H1 (cell line): ENCODE results near the gene ZNF649. TPM values are rescaled to one million over a fixed set of nuclear protein-coding genes. Genes with fewer than 3 reads are reported as not detected.

Experiments
- CTCF ChIA-PET: fragments of 300-600 bp; sonication (Branson Sonifier 250); formaldehyde crosslinking; loops from one replicate; lab custom pipeline; 2021; ENCODE audit not compliant: partially characterized antibody; lab: Charles Lee
- POLR2A ChIA-PET: fragments of 300-600 bp; sonication (Branson Sonifier 250); formaldehyde crosslinking; loops from one replicate; lab custom pipeline; 2021; ENCODE audit warnings: inconsistent platforms; ENCODE audit not compliant: partially characterized antibody; lab: Charles Lee
- DNase-seq, 2 experiments: peaks; one replicate each; pipeline versions ENCODE4 v3.0.0 to v3.0.0-alpha.2; 2010 to 2022; ENCODE audit warnings: low spot score in 2 of 2, low read depth in 1 of 2, mixed read lengths in 1 of 2
- FAIRE-seq: peaks from 2 replicates; lab custom pipeline; 2011; peaks lifted over from hg19 to GRCh38; lab: Jason Lieb, UNC
- H2AFZ ChIP-seq: 2 replicates; pipeline ENCODE4 v1.8.1; 2012; ENCODE audit warnings: low read length, inconsistent platforms
- H2AK5ac ChIP-seq: 2 replicates; pipeline ENCODE4 v1.6.1; 2013; ENCODE audit warnings: low read depth, low read length
- H2BK120ac ChIP-seq: replicated peaks from 2 replicates; pipeline ENCODE3; 2013; ENCODE audit warnings: low read depth, low read length, inconsistent platforms
- H2BK12ac ChIP-seq: 2 replicates; pipeline ENCODE4 v1.6.1; 2013; ENCODE audit warnings: low read depth, low read length
- H2BK15ac ChIP-seq: 2 replicates; pipeline ENCODE4 v1.6.1; 2013; ENCODE audit warnings: low read length
- H2BK20ac ChIP-seq: 2 replicates; pipeline ENCODE4 v1.6.1; 2013; ENCODE audit warnings: low read length
- H2BK5ac ChIP-seq: 2 replicates; pipeline ENCODE4 v1.6.1; 2013; ENCODE audit warnings: low read depth, low read length
- H3K14ac ChIP-seq: 2 replicates; pipeline ENCODE4 v1.6.1; 2013; ENCODE audit warnings: inconsistent platforms; ENCODE audit not compliant: insufficient read length
- H3K18ac ChIP-seq: 2 replicates; pipeline ENCODE4 v1.6.1; 2013; ENCODE audit warnings: low read length; ENCODE audit errors: extremely low read depth
- H3K23ac ChIP-seq: 2 replicates; pipeline ENCODE4 v1.6.1; 2013; ENCODE audit warnings: inconsistent platforms; ENCODE audit not compliant: insufficient read length
- H3K23me2 ChIP-seq: 2 replicates; pipeline ENCODE4 v1.6.1; 2013; ENCODE audit warnings: low read depth, low read length
- H3K27ac ChIP-seq: 2 replicates; pipeline ENCODE4 v1.6.1; 2011; ENCODE audit warnings: low read depth, low read length, inconsistent platforms
- H3K27me3 ChIP-seq, 4 experiments: replicated peaks in 1 of 4; 1 replicate in 1 of 4; 2 replicates in 3 of 4; pipeline versions ENCODE4 v1.6.1 to v1.8.1; 2011 to 2013; ENCODE audit warnings: low read length in 3 of 4, mild to moderate bottlenecking in 3 of 4, inconsistent platforms in 2 of 4, mixed read lengths in 2 of 4, moderate library complexity in 1 of 4; ENCODE audit not compliant: control insufficient read depth in 3 of 4, insufficient read depth in 3 of 4; ENCODE audit errors: extremely low read depth in 1 of 4
- H3K36me3 ChIP-seq, 4 experiments: 2 replicates each; pipeline versions ENCODE4 v1.6.1 to v1.8.1; 2011 to 2013; ENCODE audit warnings: mild to moderate bottlenecking in 4 of 4, low read length in 3 of 4, moderate library complexity in 2 of 4, control low read depth in 1 of 4, inconsistent platforms in 1 of 4; ENCODE audit not compliant: insufficient read depth in 4 of 4, control insufficient read depth in 2 of 4
- H3K4ac ChIP-seq: replicated peaks from 2 replicates; pipeline ENCODE3; 2013; ENCODE audit warnings: low read length, low read depth, mixed read lengths, inconsistent platforms; ENCODE audit not compliant: insufficient read length
- H3K4me1 ChIP-seq, 4 experiments: replicated peaks in 1 of 4; 1 replicate in 1 of 4; 2 replicates in 3 of 4; pipeline versions ENCODE4 v1.6.1 to v1.8.1; 2011 to 2013; ENCODE audit warnings: low read length in 3 of 4, inconsistent platforms in 2 of 4, mixed read lengths in 1 of 4; ENCODE audit not compliant: insufficient read depth in 4 of 4, control insufficient read depth in 3 of 4
- H3K4me2 ChIP-seq, 2 experiments: 2 replicates each; pipeline versions ENCODE4 v1.6.1 to v1.8.1; 2011 to 2013; ENCODE audit warnings: low read depth in 2 of 2, low read length in 2 of 2, control low read depth in 1 of 2, inconsistent platforms in 1 of 2, mild to moderate bottlenecking in 1 of 2; ENCODE audit not compliant: insufficient read depth in 1 of 2
- H3K4me3 ChIP-seq, 4 experiments: fragments of 200-600, 300-600 bp in 1 of 4; sonication (generic), shearing (Covaris generic), sonication (Bioruptor Twin) in 1 of 4; 2 replicates each; pipeline versions ENCODE4 v1.5.1 to v1.8.1; 2011 to 2016; ENCODE audit warnings: low read length in 4 of 4, low read depth in 3 of 4, control low read depth in 2 of 4, inconsistent platforms in 2 of 4, mild to moderate bottlenecking in 2 of 4, mixed read lengths in 1 of 4, moderate library complexity in 1 of 4; ENCODE audit not compliant: insufficient read depth in 2 of 4; ENCODE audit errors: extremely low read depth in 1 of 4
- H3K56ac ChIP-seq: replicated peaks from 2 replicates; pipeline ENCODE3; 2013; ENCODE audit warnings: low read depth, mild to moderate bottlenecking, mixed read lengths, low read length, inconsistent platforms; ENCODE audit not compliant: insufficient read length
- H3K79me1 ChIP-seq: 2 replicates; pipeline ENCODE4 v1.6.1; 2013; ENCODE audit warnings: low read depth, low read length, control low read depth
- H3K79me2 ChIP-seq, 2 experiments: 2 replicates each; pipeline versions ENCODE4 v1.6.1 to v1.8.1; 2012 to 2013; ENCODE audit warnings: low read length in 2 of 2, mild to moderate bottlenecking in 2 of 2, inconsistent platforms in 1 of 2; ENCODE audit not compliant: insufficient read depth in 2 of 2, control insufficient read depth in 1 of 2
- H3K9ac ChIP-seq, 4 experiments: replicated peaks in 1 of 4; 1 replicate in 1 of 4; 2 replicates in 3 of 4; pipeline versions ENCODE4 v1.6.1 to v1.8.1; 2011 to 2013; ENCODE audit warnings: low read depth in 3 of 4, low read length in 3 of 4, control low read depth in 2 of 4, mild to moderate bottlenecking in 2 of 4, moderate library complexity in 2 of 4, inconsistent platforms in 1 of 4; ENCODE audit errors: extremely low read depth in 1 of 4
- H3K9me3 ChIP-seq, 2 experiments: 2 replicates each; pipeline versions ENCODE4 v1.6.1 to v1.8.1; 2012 to 2013; ENCODE audit warnings: mild to moderate bottlenecking in 2 of 2, moderate library complexity in 2 of 2, control low read depth in 1 of 2, inconsistent platforms in 1 of 2, low read depth in 1 of 2, low read length in 1 of 2, mixed read lengths in 1 of 2; ENCODE audit not compliant: insufficient read depth in 2 of 2
- H4K20me1 ChIP-seq, 2 experiments: replicated peaks in 1 of 2; 2 replicates each; pipeline versions ENCODE3 to v1.8.1; 2011 to 2013; ENCODE audit warnings: inconsistent platforms in 2 of 2, low read length in 2 of 2, mild to moderate bottlenecking in 1 of 2; ENCODE audit not compliant: insufficient read depth in 2 of 2, control insufficient read depth in 1 of 2
- H4K5ac ChIP-seq: 2 replicates; pipeline ENCODE4 v1.6.1; 2013; ENCODE audit warnings: low read length, low read depth, mixed read lengths, inconsistent platforms; ENCODE audit not compliant: insufficient read length
- H4K8ac ChIP-seq: 2 replicates; pipeline ENCODE4 v1.8.0; 2013; ENCODE audit warnings: mild to moderate bottlenecking, moderate library complexity, low read length, inconsistent platforms; ENCODE audit not compliant: insufficient read depth; ENCODE audit errors: extremely low read depth
- H4K91ac ChIP-seq: replicated peaks from 2 replicates; pipeline ENCODE3; 2013; ENCODE audit warnings: low read length, mixed read lengths, inconsistent platforms; ENCODE audit not compliant: insufficient read length
- CBX8 ChIP-seq: fragments of 300-800, 300-1000 bp; sonication (generic); IDR thresholded peaks from 2 replicates; pipeline ENCODE4 v1.7.1; 2016; ENCODE audit warnings: low read depth, low read length, borderline replicate concordance
- EP300 ChIP-seq, 2 experiments: IDR thresholded peaks; 1 replicate in 1 of 2; 2 replicates in 1 of 2; pipeline ENCODE4 v1.6.1; 2011 to 2012; ENCODE audit warnings: low read depth in 2 of 2, low read length in 2 of 2, mild to moderate bottlenecking in 2 of 2, borderline replicate concordance in 1 of 2, inconsistent platforms in 1 of 2, moderate library complexity in 1 of 2
- GABPA ChIP-seq: IDR thresholded peaks from 2 replicates; pipeline ENCODE4 v1.6.1; 2011; ENCODE audit warnings: mild to moderate bottlenecking, low read length, moderate library complexity, borderline replicate concordance; ENCODE audit not compliant: insufficient read depth
- KDM1A ChIP-seq: fragments of 200-600, 300-600 bp; sonication (generic); IDR thresholded peaks from 2 replicates; pipeline ENCODE4 v1.7.1; 2016; ENCODE audit warnings: mild to moderate bottlenecking, low read length, borderline replicate concordance
- KDM4A ChIP-seq: IDR thresholded peaks from one replicate; pipeline ENCODE4 v1.7.1; 2012; ENCODE audit warnings: low read depth, mild to moderate bottlenecking, moderate library complexity, low read length, inconsistent platforms; ENCODE audit not compliant: severe bottlenecking
- POLR2A ChIP-seq, 2 experiments: IDR thresholded peaks; 1 replicate in 1 of 2; 2 replicates in 1 of 2; pipeline ENCODE4 v1.6.1; 2011; ENCODE audit warnings: low read depth in 2 of 2, low read length in 2 of 2, mild to moderate bottlenecking in 2 of 2; ENCODE audit errors: control extremely low read depth in 1 of 2
- RAD21 ChIP-seq, 2 experiments: IDR thresholded peaks in 1 of 2; conservative IDR thresholded peaks in 1 of 2; 2 replicates each; pipeline ENCODE4 v1.6.1; 2011; ENCODE audit warnings: low read depth in 2 of 2, low read length in 2 of 2, improper control_type of control experiment in 1 of 2, inconsistent platforms in 1 of 2, mild to moderate bottlenecking in 1 of 2, moderate library complexity in 1 of 2
- SAP30 ChIP-seq: fragments of 300-600 bp; sonication (generic); IDR thresholded peaks from 2 replicates; pipeline ENCODE4 v1.7.1; 2012; ENCODE audit warnings: low read length, moderate library complexity, mild to moderate bottlenecking, inconsistent platforms; ENCODE audit not compliant: insufficient read depth, insufficient replicate concordance
- SIRT6 ChIP-seq: IDR thresholded peaks from one replicate; pipeline ENCODE4 v1.7.1; 2012; ENCODE audit warnings: low read length, inconsistent platforms
- SP1 ChIP-seq: IDR thresholded peaks from 2 replicates; pipeline ENCODE4 v1.6.1; 2011; ENCODE audit warnings: low read depth, low read length
- TAF7 ChIP-seq: optimal IDR thresholded peaks from 2 replicates; pipeline ENCODE3; 2011; ENCODE audit warnings: low read depth, mild to moderate bottlenecking, inconsistent platforms, low read length, moderate library complexity, borderline replicate concordance
- TBP ChIP-seq: IDR thresholded peaks from 2 replicates; pipeline ENCODE4 v1.6.1; 2011; ENCODE audit warnings: low read depth, low read length, improper control_type of control experiment
- ZNF274 ChIP-seq: IDR thresholded peaks from 2 replicates; pipeline ENCODE4 v1.7.0; 2012; ENCODE audit warnings: low read length, borderline replicate concordance; ENCODE audit errors: extremely low read depth
- WGBS, 2 experiments: shearing (Covaris generic) in 1 of 2; methylation state at CpG; one replicate each; pipeline versions ENCODE4 v1.1.6 to v1.1.7; 2013 to 2015; ENCODE audit warnings: low lambda C conversion rate in 2 of 2, mixed read lengths in 2 of 2, inconsistent platforms in 1 of 2, low coverage in 1 of 2, missing lambda C conversion rate in 1 of 2; ENCODE audit not compliant: insufficient replicate concordance in 2 of 2, insufficient coverage in 1 of 2, insufficient read length in 1 of 2; ENCODE audit errors: extremely low coverage in 1 of 2, missing lambda C conversion rate in 1 of 2; 5-methylcytosine and 5-hydroxymethylcytosine counted together
- polyA plus RNA-seq, 7 experiments: library from polyadenylated mRNA; depleted of rRNA in 3 of 7; stranded (reverse) in 5 of 7; unstranded in 2 of 7; fragments of >200 nt in 5 of 7; fragments of 200-250 nt in 2 of 7; gene quantifications; 1 replicate in 5 of 7; 2 replicates in 1 of 7; 4 replicates in 1 of 7; pipeline versions ENCODE4 v1.2.1 to v1.2.3, GENCODE V29; 2011 to 2013; ENCODE audit warnings: missing spikeins in 2 of 7, mixed read lengths in 2 of 7
- total RNA-seq: library from RNA; stranded (reverse); fragmentation: NEBNext Ultra II Directional; extraction: Animal tissue kit (Norgen Biotek cat#: 25700); gene quantifications from 2 replicates; pipeline ENCODE4 v1.2.1, GENCODE V29; 2021

Gene ZNF649
- total and polyA plus RNA-seq, 2 of the 8 experiments (the other 6 are each of a cell fraction or from before 2014, with no cell fraction given) = 24.7 to 51.7 TPM

DNA sequence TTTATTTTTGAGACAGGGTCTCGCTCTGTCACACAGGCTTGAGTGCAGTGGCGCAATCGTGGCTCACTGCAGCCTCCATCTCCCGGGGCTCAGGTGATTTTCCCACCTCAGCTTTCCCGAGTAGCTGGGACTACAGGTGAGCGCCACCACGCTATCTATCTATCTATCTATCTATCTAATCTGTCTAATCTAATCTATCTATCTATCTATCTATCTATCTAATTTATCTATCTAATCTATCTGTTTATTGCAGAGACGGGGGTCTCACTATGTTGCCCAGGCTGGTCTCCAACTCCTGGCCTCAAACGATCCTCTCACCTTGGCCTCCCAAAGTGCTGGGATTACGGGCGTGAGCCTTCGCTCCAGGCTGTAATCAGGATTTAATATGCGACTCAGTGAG lies 23.0 kb upstream of the ZNF649 start:
- WGBS, 2 experiments = 43% methylated on average over 13 of the region's 13 CpGs; no CpG with 5 or more reads in 1 of the 2 experiments
- peak overlapping the region; percentile 99 for H3K27ac ChIP-seq
- TF ChIP-seq TAF7 = no peak
- TF ChIP-seq EP300 (IDR thresholded peaks at IDR 0.05; ENCODE audit: borderline replicate concordance in 1 of 2, low read depth in 2 of 2, low read length in 2 of 2) = no peak
- no peak for TF ChIP-seq KDM1A
- TF ChIP-seq RAD21 (IDR thresholded peaks at IDR 0.05 in 1 of 2, conservative IDR thresholded peaks at IDR 0.05 in 1 of 2; ENCODE audit: low read depth in 2 of 2, low read length in 2 of 2) = no peak
- TF ChIP-seq TBP = no peak
- TF ChIP-seq CBX8 = no peak
- TF ChIP-seq KDM4A = no peak
- TF ChIP-seq GABPA = no peak
- TF ChIP-seq SP1 = no peak
- no peak for TF ChIP-seq ZNF274
- TF ChIP-seq POLR2A (IDR thresholded peaks at IDR 0.05; ENCODE audit: control extremely low read depth in 1 of 2, low read depth in 2 of 2, low read length in 2 of 2) = no peak
- TF ChIP-seq SAP30 = no peak
- TF ChIP-seq SIRT6 = no peak

More for the DNA sequence above, 23.0 kb upstream of the ZNF649 start:
- H2BK12ac ChIP-seq = no peak overlapping the region; the same call in 1 of the 2 replicates
- no peak overlapping the region for H3K56ac ChIP-seq
- no peak overlapping the region for H4K8ac ChIP-seq
- no peak overlapping the region for H4K5ac ChIP-seq
- peak overlapping the region; percentile 25; the same call in 1 of the 2 replicates for H3K18ac ChIP-seq
- H2BK15ac ChIP-seq = no peak overlapping the region
- H3K27me3 ChIP-seq = no peaks in the 10 kb centered on the region
- H3K79me1 ChIP-seq = 0 out of 2 replicates have a peak, but pooled peaks cover 3% of the 10 kb centered on the region
- H2AK5ac ChIP-seq = no peak overlapping the region
- H3K4me3 ChIP-seq = peak overlapping the region; percentile 65 to 98 (median 93)
- H3K9me3 ChIP-seq = peaks cover 22 to 26% of the 10 kb centered on the region in 2 experiments
- no peak overlapping the region for H2BK20ac ChIP-seq
- peaks cover 2 to 26% (median 11%) of the 10 kb centered on the region in 4 experiments; a peak in 6 of 8 replicates for H3K36me3 ChIP-seq
- peak overlapping the region in 3 of 4 experiments; percentile 90 to 97 (median 93); a peak in 6 of 7 replicates for H3K9ac ChIP-seq
- peaks cover 0 to 49% of the 10 kb centered on the region in 2 experiments; a peak in 3 of 4 replicates for H3K79me2 ChIP-seq
- FAIRE-seq (no peak), DNase-seq (no peak)
- CTCF ChIA-PET = interaction anchor here (1.2 kb wide), 1 partner anchor 28 kb away, joined by 3 read pairs; no protein-coding TSS in a partner anchor
- H3K4ac ChIP-seq = no peak overlapping the region
- no peak overlapping the region for H3K14ac ChIP-seq
- peaks cover 5% of the 10 kb centered on the region; the same call in 1 of the 2 replicates for H3K23me2 ChIP-seq
- no peak overlapping the region for H4K91ac ChIP-seq
- H3K4me2 ChIP-seq = peak overlapping the region; percentile 57 to 83
- no peaks in the 10 kb centered on the region; a peak in 1 of 7 replicates for H3K4me1 ChIP-seq
- H3K23ac ChIP-seq = no peak overlapping the region
- H4K20me1 ChIP-seq = peaks cover 0 to 2% of the 10 kb centered on the region in 2 experiments
- peak overlapping the region; percentile 98; the same call in 1 of the 2 replicates for H2BK5ac ChIP-seq
- peak overlapping the region; percentile 82 for H2AFZ ChIP-seq
- POLR2A ChIA-PET = interaction anchor here (1.0 to 2.1 kb wide), 3 partner anchors 18 to 25 kb away, joined by 3 to 7 read pairs (median 3); partner anchors contain the start of gene ZNF649
- peak overlapping the region; percentile 28 for H2BK120ac ChIP-seq
